Measurements from ENCODE around the gene ARHGEF37.
"Not testable (repeated sequence)": the region's sequence is repeated elsewhere in the genome, so short reads cannot be mapped to it uniquely, and the experiment has no call there.

Gene ARHGEF37

GRCh38 chr5:149581192-149581861, at the start of gene ARHGEF37:
Gene ARHGEF37 (plus strand): TSS chr5:149581498. CDS start chr5:149597770, 16,272 bp downstream.
- DNase-seq (ENCODE audit: low read depth), result peak; percentile 46

- no peak for DNase-seq (ENCODE audit: low read depth)
These were observed 48.9 kb upstream of the ARHGEF37 start for GRCh38 chr5:149532413-149532812.

GRCh38 chr5:149535787-149536186, 45.5 kb upstream of the ARHGEF37 start:
- DNase-seq (ENCODE audit: low read depth), result not testable (repeated sequence)

GRCh38 chr5:149537374-149537975, 43.8 kb upstream of the ARHGEF37 start:
- DNase-seq (ENCODE audit: low read depth), result no peak

- DNase-seq (ENCODE audit: low read depth), result no peak
These were observed 41.2 kb upstream of the ARHGEF37 start for GRCh38 chr5:149540089-149540488.

GRCh38 chr5:149541893-149542292, 39.4 kb upstream of the ARHGEF37 start:
- DNase-seq (ENCODE audit: low read depth), result no peak

- DNase-seq (ENCODE audit: low read depth), result no peak
These were observed 37.8 kb upstream of the ARHGEF37 start for GRCh38 chr5:149543361-149544027.

GRCh38 chr5:149544028-149544420, 37.3 kb upstream of the ARHGEF37 start:
- no peak for DNase-seq (ENCODE audit: low read depth)

GRCh38 chr5:149545327-149545726, 36.0 kb upstream of the ARHGEF37 start:
- DNase-seq (ENCODE audit: low read depth), result no peak

- no peak for DNase-seq (ENCODE audit: low read depth)
These were observed 34.3 kb upstream of the ARHGEF37 start for GRCh38 chr5:149546974-149547373.

- no peak for DNase-seq (ENCODE audit: low read depth)
These were observed 31.6 kb upstream of the ARHGEF37 start for GRCh38 chr5:149549461-149550267.

GRCh38 chr5:149550268-149550583, 31.1 kb upstream of the ARHGEF37 start:
- no peak for DNase-seq (ENCODE audit: low read depth)

GRCh38 chr5:149550594-149551226, 30.6 kb upstream of the ARHGEF37 start:
- no peak for DNase-seq (ENCODE audit: low read depth)

GRCh38 chr5:149551227-149552037, 29.9 kb upstream of the ARHGEF37 start, which contains the start of gene CSNK1A1:
Gene CSNK1A1 (minus strand): TSS chr5:149551439. CDS start chr5:149550964, 475 bp downstream.
- DNase-seq (ENCODE audit: low read depth), result peak; percentile 99

GRCh38 chr5:149552038-149552494, 29.2 kb upstream of the ARHGEF37 start:
- no peak for DNase-seq (ENCODE audit: low read depth)

- DNase-seq (ENCODE audit: low read depth), result no peak
These were observed 28.6 kb upstream of the ARHGEF37 start for GRCh38 chr5:149552553-149553160.

- DNase-seq (ENCODE audit: low read depth), result no peak
These were observed 21.6 kb upstream of the ARHGEF37 start for GRCh38 chr5:149559706-149560105.

- no peak for DNase-seq (ENCODE audit: low read depth)
These were observed 19.4 kb upstream of the ARHGEF37 start for GRCh38 chr5:149561848-149562247.

GRCh38 chr5:149563466-149563865, 17.8 kb upstream of the ARHGEF37 start:
- no peak for DNase-seq (ENCODE audit: low read depth)

GRCh38 chr5:149564542-149565140, 16.7 kb upstream of the ARHGEF37 start:
- not testable (repeated sequence) for DNase-seq (ENCODE audit: low read depth)
